HEK293 (cell line): ENCODE results near the gene ZNF385C.

Source experiments
- CTCF ChIA-PET: fragments of 350-600 bp; formaldehyde crosslinking; extraction: SDS; loops from one replicate; lab custom pipeline; 2021; ENCODE audit warnings: antibody characterized with exemption; lab: Yijun Ruan, JAX
- POLR2A ChIA-PET: fragments of 300-600 bp; formaldehyde crosslinking; extraction: SDS; loops from one replicate; lab custom pipeline; 2020; ENCODE audit warnings: antibody characterized with exemption, inconsistent platforms; lab: Yijun Ruan, JAX
- H3K27ac ChIP-seq: fragments of 200-500 bp; sonication (Bioruptor generic); 2 replicates; pipeline ENCODE4 v1.5.1; 2014; ENCODE audit warnings: low read depth, low read length, control low read depth, inconsistent platforms; ENCODE audit errors: extremely low read depth
- H3K36me3 ChIP-seq, 2 experiments: fragments of 200-500 bp in 1 of 2; sonication (Bioruptor generic) in 1 of 2; 1 replicate in 1 of 2; 2 replicates in 1 of 2; pipeline ENCODE4 v1.5.1; 2014 to 2017; ENCODE audit warnings: inconsistent platforms in 2 of 2, low read length in 2 of 2; ENCODE audit not compliant: control insufficient read depth in 2 of 2, insufficient read depth in 1 of 2
- H3K4me1 ChIP-seq: fragments of 200-500 bp; sonication (Bioruptor generic); 2 replicates; pipeline ENCODE4 v1.5.1; 2014; ENCODE audit warnings: mild to moderate bottlenecking, low read length, inconsistent platforms; ENCODE audit not compliant: control insufficient read depth, insufficient read depth
- H3K4me3 ChIP-seq: 2 replicates; pipeline ENCODE4 v1.5.1; 2011; ENCODE audit warnings: low read depth, mild to moderate bottlenecking, control low read depth, low read length, moderate library complexity
- H3K9me3 ChIP-seq: fragments of 200-500 bp; sonication (Bioruptor generic); 2 replicates; pipeline ENCODE4 v1.5.1; 2014; ENCODE audit warnings: low read depth, low read length, inconsistent platforms; ENCODE audit not compliant: control insufficient read depth, insufficient read depth
- KLF8 ChIP-seq: fragments of 450-650 bp; formaldehyde crosslinking; IDR thresholded peaks from 2 replicates; pipeline ENCODE4 v1.5.1; 2016; ENCODE audit warnings: missing biosample characterization, missing genetic modification characterization
- MYNN ChIP-seq: fragments of 450-650 bp; formaldehyde crosslinking; IDR thresholded peaks from 2 replicates; pipeline ENCODE4 v1.5.1; 2016; ENCODE audit warnings: missing biosample characterization, missing genetic modification characterization, borderline replicate concordance
- MZF1 ChIP-seq: fragments of 450-650 bp; formaldehyde crosslinking; IDR thresholded peaks from 2 replicates; pipeline ENCODE4 v1.5.1; 2017; ENCODE audit warnings: missing biosample characterization, missing genetic modification characterization, borderline replicate concordance
- OSR2 ChIP-seq: fragments of 450-650 bp; formaldehyde crosslinking; IDR thresholded peaks from 2 replicates; pipeline ENCODE4 v1.5.1; 2016; ENCODE audit warnings: missing biosample characterization, missing genetic modification characterization
- SP7 ChIP-seq: fragments of 450-650 bp; formaldehyde crosslinking; IDR thresholded peaks from 2 replicates; pipeline ENCODE4 v1.5.1; 2016; ENCODE audit warnings: missing biosample characterization, missing genetic modification characterization
- ZEB2 ChIP-seq: fragments of 450-650 bp; formaldehyde crosslinking; IDR thresholded peaks from 2 replicates; pipeline ENCODE4 v1.5.1; 2016; ENCODE audit warnings: missing biosample characterization, missing genetic modification characterization
- ZFP41 ChIP-seq: fragments of 450-650 bp; formaldehyde crosslinking; IDR thresholded peaks from 2 replicates; pipeline ENCODE4 v1.5.1; 2016; ENCODE audit warnings: missing biosample characterization, missing genetic modification characterization, borderline replicate concordance
- ZFP69B ChIP-seq: fragments of 450-650 bp; formaldehyde crosslinking; IDR thresholded peaks from 2 replicates; pipeline ENCODE4 v1.5.1; 2016; ENCODE audit warnings: missing biosample characterization, missing genetic modification characterization
- ZNF132 ChIP-seq: fragments of 450-650 bp; formaldehyde crosslinking; IDR thresholded peaks from 2 replicates; pipeline ENCODE4 v1.5.1; 2017; ENCODE audit warnings: missing biosample characterization, missing genetic modification characterization, borderline replicate concordance
- ZNF133 ChIP-seq: fragments of 450-650 bp; formaldehyde crosslinking; IDR thresholded peaks from 2 replicates; pipeline ENCODE4 v1.5.1; 2016; ENCODE audit warnings: missing biosample characterization, missing genetic modification characterization
- ZNF248 ChIP-seq: fragments of 450-650 bp; formaldehyde crosslinking; IDR thresholded peaks from 2 replicates; pipeline ENCODE4 v1.5.1; 2017; ENCODE audit warnings: missing biosample characterization, missing genetic modification characterization
- ZNF639 ChIP-seq: fragments of 450-650 bp; formaldehyde crosslinking; IDR thresholded peaks from 2 replicates; pipeline ENCODE4 v1.5.1; 2016; ENCODE audit warnings: missing biosample characterization, missing genetic modification characterization
- ZNF654 ChIP-seq: fragments of 450-650 bp; formaldehyde crosslinking; IDR thresholded peaks from 2 replicates; pipeline ENCODE4 v1.5.1; 2016; ENCODE audit warnings: low read depth, missing biosample characterization, missing genetic modification characterization
- ZNF660 ChIP-seq: fragments of 450-650 bp; IDR thresholded peaks from 2 replicates; pipeline ENCODE4 v1.5.1; 2018; ENCODE audit warnings: missing biosample characterization, mild to moderate bottlenecking, missing genetic modification characterization
- ZNF701 ChIP-seq: fragments of 450-650 bp; formaldehyde crosslinking; IDR thresholded peaks from 2 replicates; pipeline ENCODE4 v1.5.1; 2016; ENCODE audit warnings: missing biosample characterization, missing genetic modification characterization
- ZNF791 ChIP-seq: fragments of 450-650 bp; formaldehyde crosslinking; IDR thresholded peaks from 2 replicates; pipeline ENCODE4 v1.5.1; 2016; ENCODE audit warnings: missing biosample characterization, missing genetic modification characterization
- ZNF792 ChIP-seq: fragments of 450-650 bp; formaldehyde crosslinking; IDR thresholded peaks from 2 replicates; pipeline ENCODE4 v1.5.1; 2016; ENCODE audit warnings: missing biosample characterization, missing genetic modification characterization
- TF ChIP-seq, protein P1 (sequence below): fragments of 450-650 bp; formaldehyde crosslinking; IDR thresholded peaks from 2 replicates; pipeline ENCODE4 v1.5.1; 2016; ENCODE audit warnings: missing biosample characterization, missing genetic modification characterization
- TF ChIP-seq, protein P2 (sequence below): fragments of 450-650 bp; formaldehyde crosslinking; IDR thresholded peaks from 2 replicates; pipeline ENCODE4 v1.5.1; 2017; ENCODE audit warnings: missing biosample characterization, missing genetic modification characterization

Gene ZNF385C

GRCh38 chr17:42107597-42108576 lies 9.6 kb upstream of the ZNF385C start (continued):
- TF ChIP-seq, protein P1, sequence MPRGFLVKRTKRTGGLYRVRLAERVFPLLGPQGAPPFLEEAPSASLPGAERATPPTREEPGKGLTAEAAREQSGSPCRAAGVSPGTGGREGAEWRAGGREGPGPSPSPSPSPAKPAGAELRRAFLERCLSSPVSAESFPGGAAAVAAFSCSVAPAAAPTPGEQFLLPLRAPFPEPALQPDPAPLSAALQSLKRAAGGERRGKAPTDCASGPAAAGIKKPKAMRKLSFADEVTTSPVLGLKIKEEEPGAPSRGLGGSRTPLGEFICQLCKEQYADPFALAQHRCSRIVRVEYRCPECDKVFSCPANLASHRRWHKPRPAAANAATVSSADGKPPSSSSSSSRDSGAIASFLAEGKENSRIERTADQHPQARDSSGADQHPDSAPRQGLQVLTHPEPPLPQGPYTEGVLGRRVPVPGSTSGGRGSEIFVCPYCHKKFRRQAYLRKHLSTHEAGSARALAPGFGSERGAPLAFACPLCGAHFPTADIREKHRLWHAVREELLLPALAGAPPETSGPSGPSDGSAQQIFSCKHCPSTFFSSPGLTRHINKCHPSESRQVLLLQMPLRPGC: no peak
- TF ChIP-seq ZNF133 (tag by site-specific recombination) (no peak), OSR2 (tag by site-specific recombination) (no peak), ZNF792 (no peak), ZNF654 (tag by site-specific recombination) (no peak), SP7 (no peak), ZFP41 (tag by site-specific recombination) (no peak), ZFP69B (tag by site-specific recombination) (no peak), ZNF701 (tag by site-specific recombination) (no peak), ZNF791 (no peak), MYNN (tag by site-specific recombination) (no peak), MZF1 (tag by site-specific recombination) (no peak), ZNF248 (tag by site-specific recombination) (no peak), ZNF639 (no peak), ZNF132 (tag by site-specific recombination) (no peak)
- TF ChIP-seq, protein P2, sequence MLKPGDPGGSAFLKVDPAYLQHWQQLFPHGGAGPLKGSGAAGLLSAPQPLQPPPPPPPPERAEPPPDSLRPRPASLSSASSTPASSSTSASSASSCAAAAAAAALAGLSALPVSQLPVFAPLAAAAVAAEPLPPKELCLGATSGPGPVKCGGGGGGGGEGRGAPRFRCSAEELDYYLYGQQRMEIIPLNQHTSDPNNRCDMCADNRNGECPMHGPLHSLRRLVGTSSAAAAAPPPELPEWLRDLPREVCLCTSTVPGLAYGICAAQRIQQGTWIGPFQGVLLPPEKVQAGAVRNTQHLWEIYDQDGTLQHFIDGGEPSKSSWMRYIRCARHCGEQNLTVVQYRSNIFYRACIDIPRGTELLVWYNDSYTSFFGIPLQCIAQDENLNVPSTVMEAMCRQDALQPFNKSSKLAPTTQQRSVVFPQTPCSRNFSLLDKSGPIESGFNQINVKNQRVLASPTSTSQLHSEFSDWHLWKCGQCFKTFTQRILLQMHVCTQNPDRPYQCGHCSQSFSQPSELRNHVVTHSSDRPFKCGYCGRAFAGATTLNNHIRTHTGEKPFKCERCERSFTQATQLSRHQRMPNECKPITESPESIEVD (tag by site-specific recombination): no peak

DNA sequence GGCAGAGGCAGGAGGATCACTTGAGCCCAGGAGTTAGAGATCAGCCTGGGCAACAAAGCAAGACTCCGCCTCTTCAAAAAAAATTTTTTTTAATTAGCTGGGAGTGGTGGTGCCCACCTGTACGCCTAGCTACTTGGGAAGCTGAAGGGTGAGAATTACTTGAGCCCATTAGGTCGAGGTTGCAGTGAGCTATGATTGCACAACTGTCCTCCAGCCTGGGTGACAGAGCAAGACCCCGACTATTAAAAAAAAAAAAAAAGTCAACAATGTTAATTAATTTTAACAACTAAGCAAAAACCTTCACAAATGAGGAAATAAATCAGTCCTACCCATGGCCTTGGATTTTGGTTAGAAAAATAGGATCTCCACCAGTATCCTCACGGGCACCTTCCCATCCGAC lies 8.9 kb upstream of the ZNF385C start:
- H3K4me3 ChIP-seq: no peak overlapping the region
- TF ChIP-seq KLF8 (tag by site-specific recombination) (no peak), ZEB2 (0 out of 2 replicates have a peak, but pooled peaks have one; percentile 5), ZNF654 (tag by site-specific recombination) (0 out of 2 replicates have a peak, but pooled peaks have one; percentile 2), ZNF660 (no peak)
- no peaks in the 10 kb centered on the region for H3K9me3 ChIP-seq
- no peak overlapping the region for H3K27ac ChIP-seq
- H3K4me1 ChIP-seq: peaks cover 4% of the 10 kb centered on the region; the same call in 1 of the 2 replicates
- ChIA-PET CTCF (interaction anchor here (0.9 to 17.1 kb wide), 6 partner anchors 12 to 145 kb away, joined by 3 to 260 read pairs (median 12); partner anchors contain the start of genes DNAJC7 and NKIRAS2), POLR2A (interaction anchor here (0.9 to 1.7 kb wide), 3 partner anchors 13 to 90 kb away, joined by 3 to 7 read pairs (median 4); partner anchors contain the start of genes DNAJC7 and KAT2A)
- H3K36me3 ChIP-seq: no peaks in the 10 kb centered on the region
